ENCODE results near the gene AGO4. TPM values are rescaled to one million over a fixed set of nuclear protein-coding genes. Genes with fewer than 3 reads are reported as not detected.

Gene AGO4
- total and polyA plus RNA-seq, 7 donors: 3.5 to 29.9 (median 16.8) TPM

DNA sequence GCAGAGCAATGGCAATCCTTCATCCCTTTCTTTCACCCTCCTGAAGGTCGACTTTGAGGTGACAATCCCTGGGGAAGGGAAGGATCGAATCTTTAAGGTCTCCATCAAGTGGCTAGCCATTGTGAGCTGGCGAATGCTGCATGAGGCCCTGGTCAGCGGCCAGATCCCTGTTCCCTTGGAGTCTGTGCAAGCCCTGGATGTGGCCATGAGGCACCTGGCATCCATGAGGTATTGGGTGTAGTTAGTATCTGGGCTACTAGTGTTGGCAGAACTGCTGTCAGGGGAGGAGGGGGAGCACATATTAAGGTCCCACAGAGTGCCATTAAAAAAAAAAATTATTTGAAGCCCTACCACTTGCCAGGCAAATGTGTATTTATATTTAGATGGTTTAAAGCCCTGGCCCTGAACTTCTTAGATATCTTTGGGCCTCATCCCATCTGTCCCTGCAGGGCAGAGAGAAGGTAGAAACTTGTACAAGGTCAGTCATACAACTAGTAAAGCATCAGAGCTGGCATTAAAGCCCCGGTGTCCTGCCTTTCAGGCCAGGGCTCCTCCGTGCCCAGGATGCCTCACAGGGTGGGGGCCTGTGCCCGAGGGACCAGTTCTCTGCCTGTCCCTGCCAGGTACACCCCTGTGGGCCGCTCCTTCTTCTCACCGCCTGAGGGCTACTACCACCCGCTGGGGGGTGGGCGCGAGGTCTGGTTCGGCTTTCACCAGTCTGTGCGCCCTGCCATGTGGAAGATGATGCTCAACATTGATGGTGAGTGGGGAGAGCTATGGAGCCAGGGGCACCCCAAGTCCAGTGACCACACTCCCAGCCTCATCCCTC is 85.4 kb downstream of the AGO4 start:
- no peak for DNase-seq
- intact Hi-C loops (cut with DNase I): no loop called here
- Histone ChIP-seq H3K9me3 (no peaks in the 10 kb centered on the region), H3K36me3 (peaks cover 9 to 91% (median 42%) of the 10 kb centered on the region in 4 donors), H3K4me3 (no peak overlapping the region), H3K27ac (no peak overlapping the region), H3K4me1 (no peaks in the 10 kb centered on the region), H3K27me3 (no peaks in the 10 kb centered on the region)
- WGBS, 2 donors: 96 to 97% methylated on average over 14 of the region's 14 CpGs
- TF ChIP-seq POLR2AphosphoS5 (IDR thresholded peaks at IDR 0.05): no peak
- TF ChIP-seq, protein P1, sequence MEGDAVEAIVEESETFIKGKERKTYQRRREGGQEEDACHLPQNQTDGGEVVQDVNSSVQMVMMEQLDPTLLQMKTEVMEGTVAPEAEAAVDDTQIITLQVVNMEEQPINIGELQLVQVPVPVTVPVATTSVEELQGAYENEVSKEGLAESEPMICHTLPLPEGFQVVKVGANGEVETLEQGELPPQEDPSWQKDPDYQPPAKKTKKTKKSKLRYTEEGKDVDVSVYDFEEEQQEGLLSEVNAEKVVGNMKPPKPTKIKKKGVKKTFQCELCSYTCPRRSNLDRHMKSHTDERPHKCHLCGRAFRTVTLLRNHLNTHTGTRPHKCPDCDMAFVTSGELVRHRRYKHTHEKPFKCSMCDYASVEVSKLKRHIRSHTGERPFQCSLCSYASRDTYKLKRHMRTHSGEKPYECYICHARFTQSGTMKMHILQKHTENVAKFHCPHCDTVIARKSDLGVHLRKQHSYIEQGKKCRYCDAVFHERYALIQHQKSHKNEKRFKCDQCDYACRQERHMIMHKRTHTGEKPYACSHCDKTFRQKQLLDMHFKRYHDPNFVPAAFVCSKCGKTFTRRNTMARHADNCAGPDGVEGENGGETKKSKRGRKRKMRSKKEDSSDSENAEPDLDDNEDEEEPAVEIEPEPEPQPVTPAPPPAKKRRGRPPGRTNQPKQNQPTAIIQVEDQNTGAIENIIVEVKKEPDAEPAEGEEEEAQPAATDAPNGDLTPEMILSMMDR (IDR thresholded peaks at IDR 0.05): no peak
- no peak for TF ChIP-seq POLR2A (IDR thresholded peaks at IDR 0.05)
- TF ChIP-seq EP300 (IDR thresholded peaks at IDR 0.05): no peak

DNA sequence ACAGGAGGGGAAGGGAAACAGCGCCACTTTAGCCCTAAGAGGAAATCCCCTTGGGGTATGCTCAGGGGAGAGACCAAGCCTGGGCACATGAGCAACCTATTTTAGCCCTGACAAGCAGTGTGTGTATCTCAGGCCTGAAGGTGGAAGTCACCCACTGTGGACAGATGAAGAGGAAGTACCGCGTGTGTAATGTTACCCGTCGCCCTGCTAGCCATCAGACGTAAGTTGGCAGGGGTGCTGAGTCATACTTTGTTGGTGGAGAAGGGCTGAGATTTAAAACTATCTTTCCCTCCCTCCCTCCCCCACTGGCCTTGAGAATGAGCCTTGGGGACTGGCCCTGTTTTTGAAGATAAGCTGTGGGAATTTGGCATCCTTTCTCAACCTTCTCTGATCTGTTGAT is 86.4 kb downstream of the AGO4 start:
- TF ChIP-seq POLR2A (IDR thresholded peaks at IDR 0.05) (no peak), POLR2AphosphoS5 (IDR thresholded peaks at IDR 0.05) (no peak), EP300 (IDR thresholded peaks at IDR 0.05) (no peak)
- TF ChIP-seq, protein P1 (IDR thresholded peaks at IDR 0.05): no peak
- intact Hi-C loops (cut with DNase I): no loop called here
- H3K9me3 ChIP-seq: no peaks in the 10 kb centered on the region
- H3K4me1 ChIP-seq: no peaks in the 10 kb centered on the region
- H3K4me3 ChIP-seq: no peak overlapping the region
- H3K36me3 ChIP-seq: peaks cover 9 to 95% (median 41%) of the 10 kb centered on the region in 4 donors
- DNase-seq: no peak
- 59 to 86% methylated on average over 6 of the region's 6 CpGs for WGBS, 2 donors
- H3K27me3 ChIP-seq: no peaks in the 10 kb centered on the region
- H3K27ac ChIP-seq: no peak overlapping the region

DNA sequence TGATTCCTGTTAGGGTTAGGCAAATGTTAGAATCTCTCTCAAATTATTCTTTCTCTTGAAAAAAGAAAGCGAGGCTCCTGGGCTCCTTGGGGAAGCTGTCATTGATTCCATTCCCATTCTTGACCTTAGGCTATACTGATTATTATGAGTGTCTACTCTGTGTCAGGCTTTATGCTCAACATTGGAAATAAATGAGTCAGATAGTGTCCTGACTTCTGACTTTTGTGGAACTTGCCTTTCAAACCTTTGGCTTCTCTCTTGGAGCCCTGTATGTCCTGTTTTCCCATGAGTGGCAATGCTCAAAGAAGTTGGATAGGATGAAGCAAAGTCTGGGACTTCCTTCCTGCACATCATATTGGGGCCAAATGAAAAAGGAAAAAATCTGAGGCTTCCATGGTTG is 86.8 kb downstream of the AGO4 start:
- intact Hi-C loops (cut with DNase I): no loop called here
- Histone ChIP-seq H3K36me3 (peaks cover 9 to 96% (median 41%) of the 10 kb centered on the region in 4 donors), H3K27ac (no peak overlapping the region), H3K4me1 (no peaks in the 10 kb centered on the region), H3K4me3 (no peak overlapping the region), H3K9me3 (no peaks in the 10 kb centered on the region), H3K27me3 (no peaks in the 10 kb centered on the region)
- no peak for TF ChIP-seq POLR2A (IDR thresholded peaks at IDR 0.05)
- TF ChIP-seq POLR2AphosphoS5 (IDR thresholded peaks at IDR 0.05): no peak
- TF ChIP-seq, protein P1 (IDR thresholded peaks at IDR 0.05): no peak
- TF ChIP-seq EP300 (IDR thresholded peaks at IDR 0.05): no peak
- 89 to 95% methylated on average over 1 of the region's 1 CpG for WGBS, 2 donors
- no peak for DNase-seq

DNA sequence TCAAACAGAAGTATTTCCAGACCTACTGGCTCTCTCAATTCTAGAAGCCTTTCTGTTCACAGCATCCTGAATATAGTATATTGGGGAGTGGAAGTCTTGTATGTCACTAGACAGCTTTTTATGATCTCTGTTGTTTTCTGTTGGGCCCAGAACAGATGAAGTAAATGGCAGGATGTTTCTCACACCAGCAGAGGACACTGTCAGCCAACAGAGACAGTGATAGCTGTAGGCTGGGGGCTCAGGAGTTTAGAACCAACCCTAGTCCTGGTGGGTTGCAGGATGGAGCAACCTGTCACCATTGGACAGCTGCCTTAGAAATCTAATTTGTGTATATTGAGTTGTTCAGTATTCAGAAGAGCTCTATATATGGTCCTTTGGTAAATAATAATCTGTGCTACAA is 92.1 kb downstream of the AGO4 start:
- Histone ChIP-seq H3K27ac (no peak overlapping the region), H3K4me1 (no peaks in the 10 kb centered on the region), H3K36me3 (peaks cover 7 to 90% (median 38%) of the 10 kb centered on the region in 4 donors), H3K9me3 (no peaks in the 10 kb centered on the region), H3K27me3 (no peaks in the 10 kb centered on the region), H3K4me3 (no peak overlapping the region)
- TF ChIP-seq POLR2A (IDR thresholded peaks at IDR 0.05): no peak
- no peak for TF ChIP-seq EP300 (IDR thresholded peaks at IDR 0.05)
- no peak for TF ChIP-seq POLR2AphosphoS5 (IDR thresholded peaks at IDR 0.05)
- TF ChIP-seq, protein P1 (IDR thresholded peaks at IDR 0.05): no peak
- intact Hi-C loops (cut with DNase I): no loop called here
- no peak for DNase-seq

All from sigmoid colon (tissue), 7 donors.